HG02678 (cell line): Measurements from ENCODE around the gene STXBP6.
"Not testable (repeated sequence)": the region's sequence is repeated elsewhere in the genome, so short reads cannot be mapped to it uniquely, and the experiment has no call there.

Source experiments
- ATAC-seq: cut with Tn5 transposase; IDR thresholded peaks from one replicate; pipeline ENCODE4 v1.9.1; 2021; ENCODE audit warnings: mild to moderate bottlenecking, moderate library complexity; ENCODE audit not compliant: unreplicated experiment

The STXBP6 gene

DNA sequence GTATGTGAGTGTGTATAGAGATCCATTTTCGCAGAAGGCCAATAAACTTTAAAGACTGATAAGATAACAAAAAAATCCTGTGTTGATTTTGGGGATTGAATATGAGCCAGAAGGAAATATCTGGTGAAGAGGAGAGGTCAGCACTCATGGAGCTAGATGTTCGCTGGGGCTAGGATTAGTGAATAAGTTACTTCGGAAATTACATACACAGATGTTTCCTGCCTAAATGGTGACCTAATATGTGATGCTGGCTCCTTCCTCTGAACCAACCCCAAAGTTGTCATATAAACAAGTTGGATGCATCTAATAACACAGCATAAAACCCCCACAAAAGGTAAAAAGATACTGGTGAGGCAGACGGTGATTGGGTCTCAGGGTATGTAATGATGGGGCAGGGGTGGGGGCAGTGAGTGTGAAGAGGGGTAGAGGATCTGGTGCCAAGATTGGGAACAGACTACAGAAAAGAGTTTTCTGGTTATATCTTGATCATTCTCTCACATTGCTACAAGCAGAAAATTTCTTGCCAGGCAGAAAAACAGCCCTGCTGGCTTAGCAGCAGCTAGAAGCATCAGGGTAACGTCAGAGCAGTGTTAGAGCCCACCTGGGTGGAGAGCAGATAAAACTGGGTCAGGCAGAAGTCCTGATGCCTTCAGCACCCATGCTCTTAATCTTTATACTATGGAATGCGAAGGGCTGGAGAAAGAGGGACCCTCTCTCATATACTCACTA lies 275.6 kb downstream of the STXBP6 start:
- no peak for ATAC-seq

DNA sequence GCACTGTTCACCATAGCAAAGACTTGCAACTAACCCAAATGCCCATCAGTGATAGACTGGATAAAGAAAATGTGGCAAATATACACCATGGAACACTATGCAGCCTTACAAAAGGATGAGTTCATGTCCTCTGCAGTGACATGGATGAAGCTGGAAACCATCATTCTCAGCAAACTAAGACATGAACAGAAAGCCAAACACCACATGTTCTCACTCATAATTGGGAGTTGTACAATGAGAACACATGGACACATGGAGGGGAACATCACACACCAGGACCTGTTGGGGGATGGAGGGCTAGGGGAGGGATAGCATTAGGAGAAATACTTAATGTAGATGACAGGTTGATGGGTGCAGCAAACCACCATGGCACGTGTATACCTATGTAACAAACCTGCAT lies 276.4 kb downstream of the STXBP6 start:
- ATAC-seq = not testable (repeated sequence)

DNA sequence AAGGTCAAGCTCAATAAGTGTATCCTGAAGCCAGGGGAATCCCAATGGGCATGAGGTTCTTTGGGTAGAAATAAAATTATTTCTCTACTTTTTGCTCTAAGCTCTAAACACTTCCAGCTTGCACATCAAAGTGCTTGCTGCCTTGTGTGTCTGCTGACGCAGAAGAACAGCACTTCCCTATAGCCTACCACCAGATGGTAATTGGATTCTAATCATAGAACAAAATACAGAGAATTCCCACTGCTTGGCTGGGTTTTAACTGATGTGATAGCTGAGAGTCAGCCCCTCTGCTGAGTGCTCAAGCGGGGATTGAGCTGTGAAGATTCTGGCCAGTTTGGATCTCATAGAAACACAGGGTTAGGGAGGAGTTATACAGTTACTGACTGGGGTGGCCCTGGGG lies 283.5 kb downstream of the STXBP6 start:
- ATAC-seq = no peak

DNA sequence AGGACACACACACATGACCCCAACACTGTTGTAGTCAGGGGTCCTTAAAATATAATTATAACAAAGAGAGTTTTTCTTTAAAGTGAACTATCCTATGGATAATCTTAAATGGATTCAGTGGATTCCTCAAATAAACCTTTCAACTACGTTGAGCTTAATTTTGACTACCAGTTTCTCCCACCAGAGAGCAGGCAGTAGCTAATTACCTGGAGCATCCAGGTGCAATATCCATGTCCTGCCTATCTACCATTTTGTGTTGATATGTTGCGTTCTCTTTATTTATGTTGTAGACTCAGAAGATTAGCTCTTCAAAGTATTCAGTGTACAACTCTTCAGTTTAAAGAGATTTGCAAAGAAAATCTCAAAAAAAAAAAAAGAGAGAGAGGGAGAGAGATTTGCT lies 288.8 kb downstream of the STXBP6 start:
- ATAC-seq = no peak
